GM12892 (cell line): ENCODE measurements around the gene KRTAP22-1.

Experiments used
- POLR2A ChIP-seq: IDR thresholded peaks from 2 replicates; pipeline ENCODE4 v1.6.1; 2011; ENCODE audit warnings: low read depth, low read length, control low read depth
- POLR2AphosphoS5 ChIP-seq: IDR thresholded peaks from 2 replicates; pipeline ENCODE4 v1.6.1; 2011; ENCODE audit warnings: low read depth, low read length, control low read depth
- TAF1 ChIP-seq: IDR thresholded peaks from 2 replicates; pipeline ENCODE4 v1.6.1; 2011; ENCODE audit warnings: low read depth, mild to moderate bottlenecking, control low read depth, low read length, borderline replicate concordance

DNA sequence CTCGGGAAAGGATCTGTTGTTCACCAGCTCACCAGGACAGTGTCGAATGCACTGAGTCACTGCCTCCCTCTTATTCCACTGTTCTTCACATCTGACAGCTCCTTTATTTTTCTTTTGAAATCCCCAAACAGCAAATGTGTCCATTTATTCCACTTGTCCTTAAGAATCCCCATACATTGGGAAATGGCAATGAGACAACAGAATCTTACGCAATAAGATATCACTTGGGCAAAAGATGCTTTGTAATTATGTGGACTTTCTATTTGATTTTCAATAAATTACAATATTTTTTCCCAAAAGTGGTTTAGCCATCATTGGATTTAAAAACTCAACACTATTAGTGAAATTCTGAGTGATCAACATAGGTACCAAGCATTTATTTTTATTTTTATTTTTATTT is 37.8 kb downstream of the KRTAP22-1 start:
- TF ChIP-seq POLR2A (no peak), POLR2AphosphoS5 (no peak), TAF1 (no peak)
